HEK293 (cell line): ENCODE measurements around the gene ACAA2.

Experiments used
- CTCF ChIA-PET: fragments of 350-600 bp; formaldehyde crosslinking; extraction: SDS; loops from one replicate; lab custom pipeline; 2021; ENCODE audit warnings: antibody characterized with exemption; lab: Yijun Ruan, JAX
- POLR2A ChIA-PET: fragments of 300-600 bp; formaldehyde crosslinking; extraction: SDS; loops from one replicate; lab custom pipeline; 2020; ENCODE audit warnings: antibody characterized with exemption, inconsistent platforms; lab: Yijun Ruan, JAX
- H3K27ac ChIP-seq: fragments of 200-500 bp; sonication (Bioruptor generic); 2 replicates; pipeline ENCODE4 v1.5.1; 2014; ENCODE audit warnings: low read depth, low read length, control low read depth, inconsistent platforms; ENCODE audit errors: extremely low read depth
- H3K36me3 ChIP-seq, 2 experiments: fragments of 200-500 bp in 1 of 2; sonication (Bioruptor generic) in 1 of 2; 1 replicate in 1 of 2; 2 replicates in 1 of 2; pipeline ENCODE4 v1.5.1; 2014 to 2017; ENCODE audit warnings: inconsistent platforms in 2 of 2, low read length in 2 of 2; ENCODE audit not compliant: control insufficient read depth in 2 of 2, insufficient read depth in 1 of 2
- H3K4me1 ChIP-seq: fragments of 200-500 bp; sonication (Bioruptor generic); 2 replicates; pipeline ENCODE4 v1.5.1; 2014; ENCODE audit warnings: mild to moderate bottlenecking, low read length, inconsistent platforms; ENCODE audit not compliant: control insufficient read depth, insufficient read depth
- H3K4me3 ChIP-seq: 2 replicates; pipeline ENCODE4 v1.5.1; 2011; ENCODE audit warnings: low read depth, mild to moderate bottlenecking, control low read depth, low read length, moderate library complexity
- H3K9me3 ChIP-seq: fragments of 200-500 bp; sonication (Bioruptor generic); 2 replicates; pipeline ENCODE4 v1.5.1; 2014; ENCODE audit warnings: low read depth, low read length, inconsistent platforms; ENCODE audit not compliant: control insufficient read depth, insufficient read depth
- HOXC10 ChIP-seq: sonication (generic); formaldehyde crosslinking; IDR thresholded peaks from 2 replicates; pipeline ENCODE4 v1.8.1; 2023; ENCODE audit warnings: mild to moderate bottlenecking, missing genetic modification reagents
- KLF1 ChIP-seq: fragments of 450-650 bp; formaldehyde crosslinking; IDR thresholded peaks from 2 replicates; pipeline ENCODE4 v1.5.1; 2016; ENCODE audit warnings: missing biosample characterization, missing genetic modification characterization
- MYNN ChIP-seq: fragments of 450-650 bp; formaldehyde crosslinking; IDR thresholded peaks from 2 replicates; pipeline ENCODE4 v1.5.1; 2016; ENCODE audit warnings: missing biosample characterization, missing genetic modification characterization, borderline replicate concordance
- PRDM10 ChIP-seq: fragments of 450-650 bp; formaldehyde crosslinking; IDR thresholded peaks from 2 replicates; pipeline ENCODE4 v1.5.1; 2016; ENCODE audit warnings: missing biosample characterization, missing genetic modification characterization
- TSHZ1 ChIP-seq: fragments of 450-650 bp; formaldehyde crosslinking; IDR thresholded peaks from 2 replicates; pipeline ENCODE4 v1.5.1; 2016; ENCODE audit warnings: missing biosample characterization, missing genetic modification characterization, borderline replicate concordance
- ZBTB7A ChIP-seq: fragments of 450-650 bp; formaldehyde crosslinking; IDR thresholded peaks from 2 replicates; pipeline ENCODE4 v1.5.1; 2016; ENCODE audit warnings: low read depth, missing biosample characterization, missing genetic modification characterization
- ZBTB8A ChIP-seq: fragments of 450-650 bp; formaldehyde crosslinking; IDR thresholded peaks from 2 replicates; pipeline ENCODE4 v1.5.1; 2016; ENCODE audit warnings: missing biosample characterization, missing genetic modification characterization
- ZFP41 ChIP-seq: fragments of 450-650 bp; formaldehyde crosslinking; IDR thresholded peaks from 2 replicates; pipeline ENCODE4 v1.5.1; 2016; ENCODE audit warnings: missing biosample characterization, missing genetic modification characterization, borderline replicate concordance
- ZNF10 ChIP-seq: fragments of 450-650 bp; formaldehyde crosslinking; IDR thresholded peaks from 2 replicates; pipeline ENCODE4 v1.5.1; 2017; ENCODE audit warnings: missing biosample characterization, missing genetic modification characterization
- ZNF121 ChIP-seq: fragments of 450-650 bp; formaldehyde crosslinking; IDR thresholded peaks from 2 replicates; pipeline ENCODE4 v1.5.1; 2016; ENCODE audit warnings: missing biosample characterization, missing genetic modification characterization
- ZNF16 ChIP-seq: fragments of 450-650 bp; formaldehyde crosslinking; IDR thresholded peaks from 2 replicates; pipeline ENCODE4 v1.5.1; 2016; ENCODE audit warnings: low read depth, missing biosample characterization, missing genetic modification characterization
- ZNF19 ChIP-seq: fragments of 450-650 bp; formaldehyde crosslinking; IDR thresholded peaks from 2 replicates; pipeline ENCODE4; 2016; ENCODE audit warnings: missing biosample characterization, missing genetic modification characterization, low read depth
- ZNF2 ChIP-seq: fragments of 450-650 bp; formaldehyde crosslinking; IDR thresholded peaks from 2 replicates; pipeline ENCODE4 v1.5.1; 2016; ENCODE audit warnings: missing biosample characterization, missing genetic modification characterization
- ZNF202 ChIP-seq: fragments of 450-650 bp; formaldehyde crosslinking; IDR thresholded peaks from 2 replicates; pipeline ENCODE4 v1.5.1; 2016; ENCODE audit warnings: missing biosample characterization, missing genetic modification characterization, borderline replicate concordance
- ZNF341 ChIP-seq: fragments of 450-650 bp; formaldehyde crosslinking; IDR thresholded peaks from 2 replicates; pipeline ENCODE4; 2016; ENCODE audit warnings: low read depth, missing biosample characterization, missing genetic modification characterization
- ZNF354C ChIP-seq: fragments of 450-650 bp; formaldehyde crosslinking; IDR thresholded peaks from 2 replicates; pipeline ENCODE4 v1.5.1; 2016; ENCODE audit warnings: missing biosample characterization, missing genetic modification characterization, low read depth, borderline replicate concordance
- ZNF510 ChIP-seq: fragments of 450-650 bp; formaldehyde crosslinking; IDR thresholded peaks from 2 replicates; pipeline ENCODE4 v1.5.1; 2018; ENCODE audit warnings: mild to moderate bottlenecking, missing genetic modification characterization, missing biosample characterization; ENCODE audit not compliant: insufficient replicate concordance
- ZNF555 ChIP-seq: fragments of 450-650 bp; formaldehyde crosslinking; conservative IDR thresholded peaks from 2 replicates; pipeline ENCODE4 v1.5.1; 2017; ENCODE audit warnings: missing biosample characterization, mild to moderate bottlenecking, missing genetic modification characterization, inconsistent platforms
- ZNF664 ChIP-seq: fragments of 450-650 bp; formaldehyde crosslinking; IDR thresholded peaks from 2 replicates; pipeline ENCODE4 v1.5.1; 2016; ENCODE audit warnings: missing biosample characterization, missing genetic modification characterization
- ZNF791 ChIP-seq: fragments of 450-650 bp; formaldehyde crosslinking; IDR thresholded peaks from 2 replicates; pipeline ENCODE4 v1.5.1; 2016; ENCODE audit warnings: missing biosample characterization, missing genetic modification characterization
- ZNF830 ChIP-seq: fragments of 450-650 bp; IDR thresholded peaks from 2 replicates; pipeline ENCODE4 v1.5.0; 2018; ENCODE audit warnings: missing biosample characterization, missing genetic modification characterization, low read depth, mild to moderate bottlenecking, moderate library complexity
- ZSCAN30 ChIP-seq: fragments of 450-650 bp; IDR thresholded peaks from 2 replicates; pipeline ENCODE4 v1.5.1; 2018; ENCODE audit warnings: missing biosample characterization, mild to moderate bottlenecking, missing genetic modification characterization, moderate library complexity

The ACAA2 gene

GRCh38 chr18:49817947-49818346 is 4.6 kb upstream of the ACAA2 start:
- H3K9me3 ChIP-seq, result no peaks in the 10 kb centered on the region
- no peak overlapping the region for H3K27ac ChIP-seq
- POLR2A ChIA-PET, result interaction anchor here (0.6 kb wide), 2 partner anchors 11 to 261 kb away, joined by 3 to 10 read pairs; no protein-coding TSS in a partner anchor
- peak; percentile 36; the same call in 1 of the 2 replicates for TF ChIP-seq KLF1
- TF ChIP-seq ZBTB8A, result no peak
- no peak for TF ChIP-seq ZFP41 (tag by site-specific recombination)
- no peak for TF ChIP-seq ZSCAN30 (tag by site-specific recombination)
- no peak for TF ChIP-seq ZNF202
- TF ChIP-seq ZNF16 (tag by site-specific recombination), result no peak
- TF ChIP-seq ZNF2 (tag by site-specific recombination), result no peak
- 0 out of 2 replicates have a peak, but pooled peaks have one; percentile 18 for TF ChIP-seq ZNF10
- TF ChIP-seq ZNF555 (tag by site-specific recombination), result no peak
- no peak for TF ChIP-seq HOXC10 (CRISPR knock-in tag)
- no peak for TF ChIP-seq ZBTB7A (tag by site-specific recombination)
- TF ChIP-seq ZNF354C (tag by site-specific recombination), result no peak
- TF ChIP-seq ZNF510 (tag by site-specific recombination), result no peak
- TF ChIP-seq ZNF664 (tag by site-specific recombination), result no peak
- TF ChIP-seq ZNF121 (tag by site-specific recombination), result no peak
- TF ChIP-seq, all 188 proteins: peak for 2
- Histone ChIP-seq H3K36me3 (no peaks in the 10 kb centered on the region; a peak in 1 of 3 replicates), H3K4me1 (no peaks in the 10 kb centered on the region), H3K4me3 (no peak overlapping the region)
- CTCF ChIA-PET, result interaction anchor here (0.9 to 1.5 kb wide), 3 partner anchors 9 to 539 kb away, joined by 3 to 4 read pairs (median 3); no protein-coding TSS in a partner anchor

- ChIA-PET CTCF (no interaction called here), POLR2A (no interaction called here)
- no peak overlapping the region for H3K27ac ChIP-seq
- no peak for TF ChIP-seq ZNF791
- TF ChIP-seq ZNF19 (tag by site-specific recombination), result no peak
- no peak for TF ChIP-seq ZNF664 (tag by site-specific recombination)
- TF ChIP-seq TSHZ1 (tag by site-specific recombination), result no peak
- TF ChIP-seq ZNF341, result no peak
- peak; percentile 94 for TF ChIP-seq PRDM10 (tag by site-specific recombination)
- no peak for TF ChIP-seq MYNN (tag by site-specific recombination)
- TF ChIP-seq ZNF830 (tag by site-specific recombination), result no peak
- no peaks in the 10 kb centered on the region; a peak in 1 of 3 replicates for H3K36me3 ChIP-seq
- H3K4me3 ChIP-seq, result no peak overlapping the region
- H3K4me1 ChIP-seq, result peaks cover 14% of the 10 kb centered on the region
- no peaks in the 10 kb centered on the region for H3K9me3 ChIP-seq
Measured at GRCh38 chr18:49815927-49816326, 2.6 kb upstream of the ACAA2 start.
